ENCODE data around the gene DR1.

- TF ChIP-seq CTCF (IDR thresholded peaks at IDR 0.05 in 8 of 11, conservative IDR thresholded peaks at IDR 0.05 in 3 of 11) (no peak), POLR2A (IDR thresholded peaks at IDR 0.05) (no peak), POLR2AphosphoS5 (IDR thresholded peaks at IDR 0.05) (no peak)
Measured at GRCh38 chr1:93365813-93366212, 20.1 kb downstream of the DR1 start.
